Erythroblast (primary cell): ENCODE measurements around the gene ADAMTSL1.

Experiments
- GATA1 ChIP-seq: IDR thresholded peaks from 2 replicates; pipeline ENCODE4 v1.6.1; 2011; ENCODE audit warnings: low read depth, mild to moderate bottlenecking, control low read depth, low read length, moderate library complexity
- POLR2A ChIP-seq: IDR thresholded peaks from 2 replicates; pipeline ENCODE4 v1.6.1; 2011; ENCODE audit warnings: mild to moderate bottlenecking, low read length

DNA sequence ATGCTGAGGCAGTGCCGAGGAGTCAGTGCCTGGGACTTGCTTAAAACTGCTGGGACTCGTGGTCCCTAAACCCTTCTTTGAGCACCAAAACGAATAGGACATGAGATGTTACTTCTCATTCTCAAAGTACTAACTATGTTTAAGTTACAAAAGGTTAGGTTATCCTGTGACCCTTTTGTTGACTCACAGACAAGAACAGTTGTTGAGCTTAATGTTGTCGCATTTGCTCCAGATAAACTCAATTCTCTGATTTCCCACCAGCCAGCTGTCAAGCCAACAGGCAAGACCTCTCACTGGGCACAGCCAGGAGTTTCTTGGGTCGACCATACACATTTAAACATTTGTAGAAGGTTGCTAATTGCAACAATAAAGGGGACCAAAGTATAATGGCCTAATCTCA, 249.4 kb downstream of the ADAMTSL1 start:
- TF ChIP-seq POLR2A: no peak
- no peak for TF ChIP-seq GATA1
